Colonic mucosa (tissue), 4 donors: ENCODE results near the gene SLC17A9. TPM values are rescaled to one million over a fixed set of nuclear protein-coding genes. Genes with fewer than 3 reads are reported as not detected.
"Not testable (repeated sequence)": the region's sequence is repeated elsewhere in the genome, so short reads cannot be mapped to it uniquely, and the experiment has no call there.

Source experiments
- DNase-seq: peaks from one replicate; pipeline ENCODE4 v3.0.0-alpha.2; 2020
- H3K27ac ChIP-seq: fragments of 200-600 bp; one replicate; pipeline ENCODE4 v1.8.0; 2021
- H3K27me3 ChIP-seq: fragments of 200-600 bp; one replicate; pipeline ENCODE4 v1.8.0; 2021
- H3K36me3 ChIP-seq: fragments of 200-600 bp; one replicate; pipeline ENCODE4 v1.8.0; 2021
- H3K4me1 ChIP-seq: fragments of 200-600 bp; one replicate; pipeline ENCODE4 v1.8.0; 2021; ENCODE audit warnings: mild to moderate bottlenecking
- H3K4me3 ChIP-seq: fragments of 200-600 bp; one replicate; pipeline ENCODE4 v1.8.0; 2021
- H3K9ac ChIP-seq, 2 donors: one replicate each; pipeline ENCODE4 v1.7.0; 2013; ENCODE audit warnings: control low read depth in 2 of 2, low read depth in 2 of 2, low read length in 2 of 2
- H3K9me3 ChIP-seq: fragments of 200-600 bp; one replicate; pipeline ENCODE4 v1.8.0; 2021
- intact Hi-C: fragments of 100-400 bp; cut with DNase I; formaldehyde crosslinking; loops from one replicate; pipeline ENCODE4 v1.14.1; 2022
- total RNA-seq, 2 donors: library from RNA; stranded (reverse); fragmentation: NEBNext Ultra II Directional in 1 of 2; extraction: Animal tissue kit (Norgen Biotek cat#: 25700) in 1 of 2; gene quantifications; one replicate each; pipeline ENCODE4 v1.2.1, GENCODE V29; 2021
- TF ChIP-seq, protein P1 (sequence below): fragments of 200-600 bp; IDR thresholded peaks from one replicate; pipeline ENCODE4 v1.8.0; 2022; ENCODE audit warnings: antibody characterized with exemption, mild to moderate bottlenecking
- donor health status: healthy.
- donor health status: DM: no; HTN: no; CAD: no.
- donor health status: DM: no; HTN: no; CAD: no.

The SLC17A9 gene
- total RNA-seq, 2 donors from 2014 or later, result 23.1 to 54.7 TPM

DNA sequence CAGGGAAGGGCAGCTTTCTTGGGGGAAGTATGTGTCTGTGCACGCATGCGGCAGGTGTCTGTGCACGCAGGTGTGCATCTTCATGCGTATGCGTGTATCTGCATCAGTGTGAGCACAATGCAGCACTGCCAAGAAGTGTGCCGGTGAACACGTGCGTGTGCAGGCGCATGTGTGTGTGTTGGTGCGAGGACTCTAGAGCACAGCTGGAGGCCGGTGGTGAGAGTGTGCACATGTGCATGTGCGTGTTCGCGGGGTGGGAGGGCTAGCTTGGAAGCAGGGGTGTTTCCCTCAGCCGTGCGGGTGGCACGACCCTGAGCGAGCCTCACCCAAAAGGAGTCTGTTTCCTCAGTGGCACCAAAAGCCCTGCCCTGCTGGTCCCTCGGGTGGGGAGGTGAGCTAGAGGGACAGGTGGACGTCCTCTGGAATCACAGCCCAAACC, 7.5 kb downstream of the SLC17A9 start:
- Histone ChIP-seq H3K4me1 (peaks cover 5% of the 10 kb centered on the region), H3K27ac (no peak overlapping the region), H3K9ac (no peak overlapping the region), H3K27me3 (no peaks in the 10 kb centered on the region), H3K36me3 (no peaks in the 10 kb centered on the region), H3K9me3 (no peaks in the 10 kb centered on the region), H3K4me3 (no peak overlapping the region)
- DNase-seq, result no peak
- intact Hi-C loops, result no loop called here
- TF ChIP-seq, protein P1, sequence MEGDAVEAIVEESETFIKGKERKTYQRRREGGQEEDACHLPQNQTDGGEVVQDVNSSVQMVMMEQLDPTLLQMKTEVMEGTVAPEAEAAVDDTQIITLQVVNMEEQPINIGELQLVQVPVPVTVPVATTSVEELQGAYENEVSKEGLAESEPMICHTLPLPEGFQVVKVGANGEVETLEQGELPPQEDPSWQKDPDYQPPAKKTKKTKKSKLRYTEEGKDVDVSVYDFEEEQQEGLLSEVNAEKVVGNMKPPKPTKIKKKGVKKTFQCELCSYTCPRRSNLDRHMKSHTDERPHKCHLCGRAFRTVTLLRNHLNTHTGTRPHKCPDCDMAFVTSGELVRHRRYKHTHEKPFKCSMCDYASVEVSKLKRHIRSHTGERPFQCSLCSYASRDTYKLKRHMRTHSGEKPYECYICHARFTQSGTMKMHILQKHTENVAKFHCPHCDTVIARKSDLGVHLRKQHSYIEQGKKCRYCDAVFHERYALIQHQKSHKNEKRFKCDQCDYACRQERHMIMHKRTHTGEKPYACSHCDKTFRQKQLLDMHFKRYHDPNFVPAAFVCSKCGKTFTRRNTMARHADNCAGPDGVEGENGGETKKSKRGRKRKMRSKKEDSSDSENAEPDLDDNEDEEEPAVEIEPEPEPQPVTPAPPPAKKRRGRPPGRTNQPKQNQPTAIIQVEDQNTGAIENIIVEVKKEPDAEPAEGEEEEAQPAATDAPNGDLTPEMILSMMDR, result no peak

DNA sequence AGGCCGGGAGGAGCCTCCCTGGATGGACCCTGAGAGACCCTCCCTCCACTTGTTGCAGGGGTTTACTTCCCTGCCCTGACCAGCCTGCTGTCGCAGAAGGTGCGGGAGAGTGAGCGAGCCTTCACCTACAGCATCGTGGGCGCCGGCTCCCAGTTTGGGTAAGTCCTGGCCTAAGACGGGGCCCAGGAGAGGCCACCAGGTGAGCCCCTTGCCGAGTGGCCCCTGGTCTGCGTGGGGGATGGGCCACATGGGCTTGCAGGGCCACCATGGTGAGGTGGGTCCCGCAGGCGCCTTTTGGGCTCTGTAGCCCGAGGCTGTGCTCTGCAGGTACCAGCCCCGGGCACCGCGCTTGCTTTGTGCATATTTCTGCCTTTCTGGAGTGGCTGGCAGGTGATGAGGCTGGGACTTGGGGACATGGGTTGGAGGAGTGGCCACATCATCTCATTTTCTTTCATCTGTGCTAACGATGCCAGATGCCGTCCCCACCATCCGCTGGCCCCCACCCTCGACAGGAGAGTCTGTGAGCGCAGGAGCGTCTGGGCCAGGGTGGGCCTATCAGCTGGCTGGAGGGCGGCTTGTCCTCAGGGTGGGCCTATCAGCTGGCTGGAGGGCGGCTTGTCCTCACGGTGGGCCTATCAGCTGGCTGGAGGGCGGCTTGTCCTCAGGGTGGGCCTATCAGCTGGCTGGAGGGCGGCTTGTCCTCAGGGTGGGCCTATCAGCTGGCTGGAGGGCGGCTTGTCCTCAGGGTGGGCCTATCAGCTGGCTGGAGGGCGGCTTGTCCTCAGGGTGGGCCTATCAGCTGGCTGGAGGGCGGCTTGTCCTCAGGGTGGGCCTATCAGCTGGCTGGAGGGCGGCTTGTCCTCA, 8.2 kb downstream of the SLC17A9 start:
- not testable (repeated sequence) for H3K36me3 ChIP-seq, H3K27ac ChIP-seq, DNase-seq

DNA sequence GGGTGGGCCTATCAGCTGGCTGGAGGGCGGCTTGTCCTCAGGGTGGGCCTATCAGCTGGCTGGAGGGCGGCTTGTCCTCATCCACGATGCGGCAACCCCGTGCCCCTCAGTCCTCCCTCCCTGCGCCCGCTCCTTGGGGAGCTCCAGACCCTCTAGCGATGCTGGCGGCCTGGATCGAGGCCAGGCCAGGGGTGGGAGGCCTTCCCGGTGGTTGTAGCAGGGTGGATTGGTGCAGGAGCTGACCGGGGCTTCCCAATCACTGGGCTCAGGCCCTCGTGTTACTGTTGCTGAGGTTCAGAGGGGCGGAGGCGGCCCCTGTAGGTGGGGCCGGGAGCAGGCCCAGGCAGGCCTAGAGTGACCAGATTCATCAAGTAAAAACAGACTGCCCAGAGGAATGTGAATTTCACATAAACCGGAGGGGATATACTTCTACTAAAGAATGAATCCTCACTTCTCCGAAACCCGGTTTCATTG, 8.8 kb downstream of the SLC17A9 start:
- TF ChIP-seq, protein P1, result no peak
- intact Hi-C loops, result no loop called here
- Histone ChIP-seq H3K9me3 (no peaks in the 10 kb centered on the region), H3K36me3 (no peaks in the 10 kb centered on the region), H3K4me3 (no peak overlapping the region), H3K9ac (no peak overlapping the region), H3K27me3 (no peaks in the 10 kb centered on the region), H3K27ac (no peak overlapping the region), H3K4me1 (no peaks in the 10 kb centered on the region)
- no peak for DNase-seq

More for the DNA sequence above, 8.2 kb downstream of the SLC17A9 start:
- H3K4me1 ChIP-seq, H3K27me3 ChIP-seq, intact Hi-C loops, H3K4me3 ChIP-seq, H3K9me3 ChIP-seq, H3K9ac ChIP-seq: not testable (repeated sequence)

DNA sequence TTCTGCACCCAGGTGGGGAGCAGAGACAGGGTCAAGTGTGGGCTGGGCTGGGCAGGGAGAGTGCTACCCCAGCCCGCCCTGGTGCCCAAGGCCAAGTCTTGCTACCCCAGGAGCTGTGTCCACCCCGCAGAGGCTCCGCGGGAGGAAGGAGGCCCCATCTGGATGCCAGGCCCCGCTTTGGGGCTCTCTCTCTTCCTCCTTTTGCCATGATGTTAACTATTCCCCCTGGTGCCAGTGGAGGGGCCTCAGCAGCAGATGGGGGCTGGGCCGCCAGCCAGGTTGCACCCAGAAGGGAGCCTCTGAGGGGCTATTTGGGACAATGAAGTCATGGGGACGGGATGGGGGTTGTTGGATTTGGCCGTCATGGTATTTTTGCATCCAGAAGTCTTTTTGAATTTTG, 9.3 kb downstream of the SLC17A9 start:
- TF ChIP-seq, protein P1, result no peak
- Histone ChIP-seq H3K36me3 (no peaks in the 10 kb centered on the region), H3K9ac (no peak overlapping the region), H3K27me3 (no peaks in the 10 kb centered on the region), H3K27ac (no peak overlapping the region), H3K4me3 (no peak overlapping the region), H3K4me1 (no peaks in the 10 kb centered on the region), H3K9me3 (no peaks in the 10 kb centered on the region)
- intact Hi-C loops, result no loop called here
- no peak for DNase-seq

DNA sequence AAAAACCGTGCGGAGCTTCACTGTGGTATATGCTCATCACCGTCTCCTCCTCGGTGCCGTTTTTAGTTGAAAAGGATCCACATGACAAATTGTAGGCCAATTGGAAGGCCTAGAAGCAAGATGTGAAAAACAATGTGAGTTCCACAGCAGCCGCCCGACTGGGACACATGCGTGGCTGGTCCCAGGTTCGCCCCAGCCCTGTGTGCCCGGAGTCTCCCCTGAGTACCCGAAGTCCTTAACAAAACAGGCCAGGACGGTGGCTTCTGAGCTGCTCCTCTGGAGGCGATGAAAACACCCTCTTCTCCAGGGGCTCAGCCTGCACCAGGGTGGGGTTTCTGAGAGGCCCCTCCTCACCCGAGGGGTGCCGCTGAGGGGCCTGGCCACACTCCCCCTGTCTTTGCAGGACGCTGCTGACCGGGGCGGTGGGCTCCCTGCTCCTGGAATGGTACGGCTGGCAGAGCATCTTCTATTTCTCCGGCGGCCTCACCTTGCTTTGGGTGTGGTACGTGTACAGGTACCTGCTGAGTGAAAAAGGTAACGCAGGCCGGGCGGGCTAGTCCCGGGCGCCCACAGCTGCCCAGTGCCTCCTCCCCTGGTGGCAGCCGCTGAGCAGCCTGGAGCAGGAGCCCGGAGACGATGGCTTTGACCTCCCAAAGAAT, 9.8 kb downstream of the SLC17A9 start:
- H3K27ac ChIP-seq, result no peak overlapping the region
- H3K9me3 ChIP-seq, result no peaks in the 10 kb centered on the region
- H3K27me3 ChIP-seq, result no peaks in the 10 kb centered on the region
- intact Hi-C loops, result no loop called here
- TF ChIP-seq, protein P1, result no peak
- no peak overlapping the region for H3K9ac ChIP-seq
- H3K4me3 ChIP-seq, result no peak overlapping the region
- no peak for DNase-seq
- no peaks in the 10 kb centered on the region for H3K36me3 ChIP-seq
- no peaks in the 10 kb centered on the region for H3K4me1 ChIP-seq
